HG02973 (cell line): ENCODE results near the gene IMPA2.

Experiments used
- ATAC-seq: cut with Tn5 transposase; IDR thresholded peaks from one replicate; pipeline ENCODE4 v1.9.1; 2021; ENCODE audit warnings: moderate library complexity; ENCODE audit not compliant: unreplicated experiment

Gene IMPA2

GRCh38 chr18:12006488-12006840, 25.2 kb downstream of the IMPA2 start:
- ATAC-seq, result no peak

DNA sequence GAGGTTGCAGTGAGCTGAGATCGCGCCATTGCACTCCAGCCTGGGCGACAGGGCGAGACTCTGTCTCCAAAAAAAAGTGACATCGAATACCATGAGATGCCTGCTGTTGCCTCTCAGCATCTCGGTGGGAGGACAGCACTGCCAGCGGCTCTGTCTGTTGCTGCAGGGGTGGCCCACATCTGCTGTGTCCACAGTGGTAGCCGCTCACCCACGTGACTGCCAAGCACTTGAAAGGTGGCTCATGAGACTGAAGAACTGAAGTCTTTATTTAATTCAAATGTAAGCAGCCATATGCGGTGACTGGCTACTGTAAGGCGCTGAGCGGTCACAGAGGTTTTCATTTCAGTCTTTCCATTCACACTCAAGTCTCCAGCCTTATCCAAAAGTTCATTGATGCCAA, 25.8 kb downstream of the IMPA2 start:
- ATAC-seq, result no peak

- ATAC-seq, result no peak
These were observed 27.0 kb downstream of the IMPA2 start for GRCh38 chr18:12008181-12008767.

- ATAC-seq, result no peak
These were observed 27.7 kb downstream of the IMPA2 start for GRCh38 chr18:12008842-12009580.

DNA sequence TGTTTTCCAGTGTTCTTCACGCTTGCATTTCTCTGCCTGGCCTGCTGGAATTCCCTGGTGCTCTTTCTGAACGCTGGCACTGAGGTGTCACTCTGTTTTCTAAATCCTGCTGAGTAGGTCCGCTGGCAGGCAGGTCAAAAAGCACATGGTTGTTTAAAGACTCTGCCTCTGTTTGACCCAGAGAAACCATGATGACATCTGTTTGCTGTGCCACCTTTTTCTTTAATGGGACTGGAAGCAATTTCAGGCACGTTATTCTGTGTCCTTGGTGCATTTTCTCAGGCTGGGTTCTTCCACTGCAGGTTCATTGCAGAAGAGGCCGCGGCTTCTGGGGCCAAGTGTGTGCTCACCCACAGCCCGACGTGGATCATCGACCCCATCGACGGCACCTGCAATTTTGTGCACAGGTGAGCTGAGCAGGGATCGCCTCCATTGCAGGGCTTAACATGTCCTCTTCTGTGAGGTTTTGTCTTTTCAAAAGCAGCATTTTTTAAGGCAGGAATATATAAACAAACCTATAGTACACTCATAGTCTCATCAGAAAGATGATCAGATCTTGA, 28.4 kb downstream of the IMPA2 start:
- no peak for ATAC-seq

DNA sequence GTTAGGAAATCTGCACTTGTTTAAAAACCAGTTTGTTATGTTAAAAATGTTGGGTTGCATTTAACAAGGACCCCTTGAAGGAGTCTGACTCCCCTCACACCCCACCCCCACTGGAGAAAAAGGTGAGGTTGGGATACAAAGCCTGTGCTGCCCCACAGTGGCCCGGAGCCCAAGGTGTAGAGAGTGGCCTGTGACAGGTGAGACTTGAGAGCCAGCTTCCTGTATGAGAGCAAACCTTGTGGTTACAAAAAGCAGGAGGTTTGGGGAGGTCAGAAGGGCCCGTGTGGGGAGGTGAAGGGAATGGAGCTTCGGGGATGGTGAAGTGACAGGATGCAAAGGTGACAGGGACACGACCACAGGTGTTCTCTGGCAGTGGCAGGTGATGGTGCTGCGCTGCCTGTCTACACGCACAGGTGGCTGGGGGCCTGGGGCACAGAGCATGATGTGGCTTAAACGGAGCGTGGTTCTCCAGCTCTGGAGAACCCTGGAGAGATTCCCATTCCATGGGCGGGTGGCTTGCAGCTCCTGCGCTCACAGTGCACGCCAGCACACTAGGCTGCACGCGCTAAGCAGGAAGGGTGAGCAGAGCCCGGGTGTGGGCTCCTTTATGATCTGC, 29.0 kb downstream of the IMPA2 start:
- ATAC-seq, result no peak

GRCh38 chr18:12011199-12011956, 30.1 kb downstream of the IMPA2 start:
- ATAC-seq, result no peak

DNA sequence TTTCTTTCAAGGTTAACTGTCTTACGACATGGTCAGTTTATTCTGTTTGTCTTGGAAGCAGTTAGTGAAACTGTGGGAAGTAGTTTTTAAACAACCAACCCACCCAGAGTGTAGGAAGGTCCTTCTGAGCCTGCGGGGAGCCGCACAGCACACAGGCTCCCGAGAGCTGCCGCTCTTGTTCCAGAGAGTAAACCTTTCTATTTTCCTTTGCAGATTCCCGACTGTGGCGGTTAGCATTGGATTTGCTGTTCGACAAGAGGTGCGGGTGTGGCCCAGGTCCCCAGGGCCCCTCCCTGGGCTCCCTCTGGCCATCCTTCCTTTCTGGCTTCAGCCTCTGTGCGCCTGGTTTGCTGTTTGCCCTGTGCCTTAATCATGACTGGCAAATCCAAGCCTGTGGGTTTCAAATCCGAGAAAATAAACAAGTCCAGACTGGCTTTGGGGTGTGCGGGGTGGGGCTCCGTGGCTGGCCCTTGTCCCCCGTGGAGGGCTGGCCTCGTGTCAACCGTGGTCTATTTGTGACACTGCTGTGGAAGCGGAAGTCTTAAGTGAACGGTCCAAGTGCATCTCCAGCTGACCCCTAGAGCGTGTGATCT, 30.7 kb downstream of the IMPA2 start:
- ATAC-seq, result no peak

DNA sequence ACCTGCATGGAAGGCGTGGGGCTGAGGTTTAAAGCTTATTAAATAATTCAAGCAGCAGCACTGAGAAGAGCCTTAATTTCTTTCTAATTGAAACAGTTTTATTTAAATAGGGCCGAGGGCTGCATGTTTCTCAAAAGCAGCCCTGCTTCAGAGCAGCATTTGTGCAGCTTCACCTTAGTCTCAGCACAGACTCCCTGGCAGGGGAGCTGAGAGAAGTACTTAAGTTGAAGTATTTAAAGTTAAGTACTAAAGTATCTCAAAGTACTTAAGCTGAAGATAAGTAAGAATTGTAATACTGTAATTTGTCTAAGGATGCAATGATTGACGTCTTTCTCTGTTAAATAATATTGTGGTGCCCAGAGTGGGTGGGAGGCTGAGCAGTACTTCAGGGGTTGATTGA, 31.4 kb downstream of the IMPA2 start:
- ATAC-seq, result no peak

GRCh38 chr18:12013186-12013916, 32.0 kb downstream of the IMPA2 start:
- no peak for ATAC-seq

- ATAC-seq, result no peak
These were observed 32.8 kb downstream of the IMPA2 start for GRCh38 chr18:12014086-12014485.

- ATAC-seq, result no peak
These were observed 33.5 kb downstream of the IMPA2 start for GRCh38 chr18:12014521-12015415.

GRCh38 chr18:12015416-12016062, 34.2 kb downstream of the IMPA2 start:
- no peak for ATAC-seq

GRCh38 chr18:12017081-12017480, 35.8 kb downstream of the IMPA2 start:
- no peak for ATAC-seq

- no peak for ATAC-seq
These were observed 37.6 kb downstream of the IMPA2 start for GRCh38 chr18:12018861-12019260.

- ATAC-seq, result no peak
These were observed 39.8 kb downstream of the IMPA2 start for GRCh38 chr18:12021077-12021476.

- no peak for ATAC-seq
These were observed 40.3 kb downstream of the IMPA2 start for GRCh38 chr18:12021596-12021995.

GRCh38 chr18:12023375-12023774, 42.1 kb downstream of the IMPA2 start:
- ATAC-seq, result no peak

DNA sequence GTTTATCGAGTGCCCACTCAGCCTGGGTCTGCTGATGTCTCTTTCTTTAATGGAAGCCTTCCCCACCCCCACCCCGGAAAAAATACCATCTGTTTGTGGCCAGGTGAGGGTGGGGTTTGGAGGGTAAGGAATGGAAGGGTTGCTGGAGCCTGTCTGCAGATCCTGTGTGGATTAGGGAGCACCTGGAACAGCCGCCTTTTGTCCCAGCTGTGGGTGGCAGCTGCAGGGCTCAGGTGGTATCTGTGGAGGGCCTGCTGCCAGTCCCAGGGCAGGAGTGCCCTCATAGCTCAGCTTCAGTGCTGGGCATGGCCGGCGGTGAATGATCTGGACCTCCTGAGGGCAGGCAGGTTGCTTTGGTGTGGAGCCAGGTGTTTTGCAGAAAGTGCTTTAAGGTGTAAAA, 45.3 kb downstream of the IMPA2 start:
- ATAC-seq, result no peak
